ENCODE results near the gene C19orf53. TPM values are rescaled to one million over a fixed set of nuclear protein-coding genes. Genes with fewer than 3 reads are reported as not detected.
A peak's percentile ranks its signal among the peaks of the same experiment; 100 is the strongest.

Gene C19orf53
- total and polyA plus RNA-seq, 2 experiments from 2014 or later: 115 to 309 TPM

- peak overlapping the region; percentile 80 for H3K4me3 ChIP-seq
- H3F3A ChIP-seq (ENCODE audit: insufficient read depth): peaks cover 30% of the 10 kb centered on the region
- 0 to 1% methylated on average over 6 to 8 of the region's 8 CpGs for WGBS, 2 experiments (ENCODE audit: low coverage in 1 of 2, low lambda C conversion rate in 2 of 2, missing lambda C conversion rate in 2 of 2)
- TF ChIP-seq EZH2phosphoT487 (IDR thresholded peaks at IDR 0.05; ENCODE audit: insufficient read depth, low read depth) (no peak), EZH2 (IDR thresholded peaks at IDR 0.05; ENCODE audit: insufficient read depth, poor library complexity, severe bottlenecking) (no peak)
- H3K9me3 ChIP-seq (ENCODE audit: low read depth): no peaks in the 10 kb centered on the region
- no peaks in the 10 kb centered on the region for H3K36me3 ChIP-seq (ENCODE audit: low read depth)
- peak; percentile 97 for DNase-seq
- H3K27me3 ChIP-seq (replicated peaks; ENCODE audit: insufficient read depth): no peaks in the 10 kb centered on the region
- peaks cover 24% of the 10 kb centered on the region for H3K4me1 ChIP-seq (ENCODE audit: insufficient read depth)
- peak overlapping the region; percentile 36; the same call in 1 of the 2 replicates for H2AFZ ChIP-seq
- in situ Hi-C loops (cut with MboI): no loop called here
- no peaks in the 10 kb centered on the region for H3K9me2 ChIP-seq (ENCODE audit: insufficient read depth)
- H4K20me1 ChIP-seq (ENCODE audit: insufficient read depth): no peaks in the 10 kb centered on the region
- H3K27ac ChIP-seq: peak overlapping the region; percentile 95
- H3K79me2 ChIP-seq (ENCODE audit: insufficient read depth): peaks cover 20% of the 10 kb centered on the region
- peak overlapping the region; percentile 96 for H3K9ac ChIP-seq
- peak overlapping the region; percentile 80 for H3K4me2 ChIP-seq (ENCODE audit: unreplicated experiment)
Measured at GRCh38 chr19:13794398-13794756, 20.1 kb downstream of the C19orf53 start.

GRCh38 chr19:13794757-13795589, 20.7 kb downstream of the C19orf53 start, which contains the start of gene ZSWIM4:
Gene ZSWIM4 (plus strand): TSS chr19:13795443. CDS start chr19:13795649, 206 bp downstream.
- peak; percentile 100 for DNase-seq
- Histone ChIP-seq H4K20me1 (ENCODE audit: insufficient read depth) (no peaks in the 10 kb centered on the region), H3K27ac (peak within 1 kb of the TSS; percentile 95), H3K36me3 (ENCODE audit: low read depth) (no peaks in the 10 kb centered on the region), H3K79me2 (ENCODE audit: insufficient read depth) (peaks cover 20% of the 10 kb centered on the region), H3K4me1 (ENCODE audit: insufficient read depth) (peaks cover 23% of the 10 kb centered on the region), H3K4me3 (peak within 1 kb of the TSS; percentile 80), H3K27me3 (replicated peaks; ENCODE audit: insufficient read depth) (no peaks in the 10 kb centered on the region), H3K9me3 (ENCODE audit: low read depth) (no peaks in the 10 kb centered on the region), H3K4me2 (ENCODE audit: unreplicated experiment) (peak within 1 kb of the TSS; percentile 91), H3F3A (ENCODE audit: insufficient read depth) (peaks cover 29% of the 10 kb centered on the region), H3K9ac (peak within 1 kb of the TSS; percentile 96), H2AFZ (peak within 1 kb of the TSS; percentile 36), H3K9me2 (ENCODE audit: insufficient read depth) (no peaks in the 10 kb centered on the region)
- in situ Hi-C loops (cut with MboI): no loop called here
- 1% methylated on average over 38 to 71 of the region's 71 CpGs for WGBS, 2 experiments (ENCODE audit: low coverage in 1 of 2, low lambda C conversion rate in 2 of 2, missing lambda C conversion rate in 2 of 2)
- no peak for TF ChIP-seq EZH2 (IDR thresholded peaks at IDR 0.05; ENCODE audit: insufficient read depth, poor library complexity, severe bottlenecking)
- TF ChIP-seq EZH2phosphoT487 (IDR thresholded peaks at IDR 0.05; ENCODE audit: insufficient read depth, low read depth): no peak

- no peak overlapping the region; the same call in 1 of the 2 replicates for H2AFZ ChIP-seq
Measured at GRCh38 chr19:13795595-13796300, 21.5 kb downstream of the C19orf53 start.

GRCh38 chr19:13796301-13797057, 22.2 kb downstream of the C19orf53 start:
- no peaks in the 10 kb centered on the region for H3K36me3 ChIP-seq (ENCODE audit: low read depth)
- H4K20me1 ChIP-seq (ENCODE audit: insufficient read depth): no peaks in the 10 kb centered on the region
- H3K4me1 ChIP-seq (ENCODE audit: insufficient read depth): peaks cover 23% of the 10 kb centered on the region
- in situ Hi-C loops (cut with MboI): no loop called here
- 1 to 2% methylated on average over 12 of the region's 12 CpGs for WGBS, 2 experiments (ENCODE audit: low coverage in 1 of 2, low lambda C conversion rate in 2 of 2, missing lambda C conversion rate in 2 of 2)
- peak; percentile 97 for DNase-seq
- H3K9me2 ChIP-seq (ENCODE audit: insufficient read depth): no peaks in the 10 kb centered on the region
- peaks cover 20% of the 10 kb centered on the region for H3K79me2 ChIP-seq (ENCODE audit: insufficient read depth)
- H3K9me3 ChIP-seq (ENCODE audit: low read depth): no peaks in the 10 kb centered on the region
- peak overlapping the region; percentile 91 for H3K4me2 ChIP-seq (ENCODE audit: unreplicated experiment)
- no peak for TF ChIP-seq EZH2 (IDR thresholded peaks at IDR 0.05; ENCODE audit: insufficient read depth, poor library complexity, severe bottlenecking)
- TF ChIP-seq EZH2phosphoT487 (IDR thresholded peaks at IDR 0.05; ENCODE audit: insufficient read depth, low read depth): no peak
- H2AFZ ChIP-seq: no peak overlapping the region; the same call in 1 of the 2 replicates
- peak overlapping the region; percentile 80 for H3K4me3 ChIP-seq
- peaks cover 29% of the 10 kb centered on the region for H3F3A ChIP-seq (ENCODE audit: insufficient read depth)
- peak overlapping the region; percentile 84 for H3K9ac ChIP-seq
- no peaks in the 10 kb centered on the region for H3K27me3 ChIP-seq (replicated peaks; ENCODE audit: insufficient read depth)
- H3K27ac ChIP-seq: peak overlapping the region; percentile 86

More at GRCh38 chr19:13795595-13796300, 21.5 kb downstream of the C19orf53 start:
- peak; percentile 51 for DNase-seq
- H3K27me3 ChIP-seq (replicated peaks; ENCODE audit: insufficient read depth): no peaks in the 10 kb centered on the region
- peak overlapping the region; percentile 84 for H3K9ac ChIP-seq
- H3K4me2 ChIP-seq (ENCODE audit: unreplicated experiment): peak overlapping the region; percentile 91
- peaks cover 29% of the 10 kb centered on the region for H3F3A ChIP-seq (ENCODE audit: insufficient read depth)
- peak overlapping the region; percentile 80 for H3K4me3 ChIP-seq
- H3K79me2 ChIP-seq (ENCODE audit: insufficient read depth): peaks cover 20% of the 10 kb centered on the region
- H3K27ac ChIP-seq: peak overlapping the region; percentile 86
- H3K9me2 ChIP-seq (ENCODE audit: insufficient read depth): no peaks in the 10 kb centered on the region
- in situ Hi-C loops (cut with MboI): no loop called here
- 2 to 6% methylated on average over 5 to 42 of the region's 42 CpGs for WGBS, 2 experiments (ENCODE audit: low coverage in 1 of 2, low lambda C conversion rate in 2 of 2, missing lambda C conversion rate in 2 of 2)
- no peaks in the 10 kb centered on the region for H3K36me3 ChIP-seq (ENCODE audit: low read depth)
- no peaks in the 10 kb centered on the region for H4K20me1 ChIP-seq (ENCODE audit: insufficient read depth)
- peaks cover 23% of the 10 kb centered on the region for H3K4me1 ChIP-seq (ENCODE audit: insufficient read depth)
- TF ChIP-seq EZH2 (IDR thresholded peaks at IDR 0.05; ENCODE audit: insufficient read depth, poor library complexity, severe bottlenecking) (no peak), EZH2phosphoT487 (IDR thresholded peaks at IDR 0.05; ENCODE audit: insufficient read depth, low read depth) (no peak)
- H3K9me3 ChIP-seq (ENCODE audit: low read depth): no peaks in the 10 kb centered on the region
